Mammary epithelial cell (primary cell): Measurements from ENCODE around the gene PIGA.

Experiments
- CTCF ChIP-seq, 2 donors: IDR thresholded peaks in 1 of 2; conservative IDR thresholded peaks in 1 of 2; 2 replicates each; pipeline ENCODE4 v1.5.1; 2011 to 2012; ENCODE audit warnings: inconsistent platforms in 2 of 2, low read length in 2 of 2, mild to moderate bottlenecking in 2 of 2, control low read depth in 1 of 2, low read depth in 1 of 2; ENCODE audit not compliant: insufficient read depth in 1 of 2; ENCODE audit errors: extremely low read depth in 1 of 2
- EZH2 ChIP-seq: IDR thresholded peaks from 2 replicates; pipeline ENCODE4 v1.6.1; 2012; ENCODE audit warnings: low read length, inconsistent platforms, borderline replicate concordance

GRCh38 chrX:15274946-15275345 is 60.4 kb downstream of the PIGA start:
- TF ChIP-seq CTCF (conservative IDR thresholded peaks at IDR 0.05 in 1 of 2, IDR thresholded peaks at IDR 0.05 in 1 of 2; ENCODE audit: extremely low read depth in 1 of 2, insufficient read depth in 1 of 2, low read depth in 1 of 2, low read length in 2 of 2) (no peak), EZH2 (no peak)
